Natural killer cell (primary cell): Measurements from ENCODE around the gene CIDEA. TPM values are rescaled to one million over a fixed set of nuclear protein-coding genes. Genes with fewer than 3 reads are reported as not detected.

Experiments
- ATAC-seq, 3 donors: fragments of 150-1000 bp in 2 of 3; fragments of 200-7000 bp in 1 of 3; cut with Tn5 transposase; 1 replicate in 1 of 3; 2 replicates in 2 of 3; pipeline ENCODE4 v1.10.0; 2021; ENCODE audit warnings: mild to moderate bottlenecking in 2 of 3, moderate library complexity in 2 of 3
- DNase-seq, 2 donors: peaks; one replicate each; pipeline versions ENCODE4 v3.0.0 to v3.0.0-alpha.2; 2013 to 2021; ENCODE audit warnings: mixed read lengths in 1 of 2
- H3K27ac ChIP-seq: one replicate; pipeline ENCODE4 v1.5.1; 2013; ENCODE audit warnings: mild to moderate bottlenecking, low read length
- H3K27me3 ChIP-seq: one replicate; pipeline ENCODE4 v1.6.1; 2013; ENCODE audit warnings: low read length; ENCODE audit not compliant: control insufficient read depth, insufficient read depth
- H3K36me3 ChIP-seq: one replicate; pipeline ENCODE4 v1.6.1; 2013; ENCODE audit warnings: low read length; ENCODE audit not compliant: control insufficient read depth, insufficient read depth
- H3K4me1 ChIP-seq: one replicate; pipeline ENCODE4 v1.6.1; 2013; ENCODE audit warnings: low read length; ENCODE audit not compliant: control insufficient read depth, insufficient read depth
- H3K4me3 ChIP-seq: one replicate; pipeline ENCODE4 v1.5.1; 2013; ENCODE audit warnings: low read length
- H3K9me3 ChIP-seq: one replicate; pipeline ENCODE4 v1.6.1; 2013; ENCODE audit warnings: low read length; ENCODE audit not compliant: control insufficient read depth, insufficient read depth
- H3K27ac Mint-ChIP-seq, 2 donors: one replicate each; pipeline ENCODE4 v1.8.0; 2022; ENCODE audit warnings: mild to moderate bottlenecking in 2 of 2, mixed read lengths in 2 of 2, moderate library complexity in 1 of 2
- H3K27me3 Mint-ChIP-seq, 2 donors: one replicate each; pipeline ENCODE4 v1.8.0; 2022; ENCODE audit warnings: low read depth in 2 of 2, mixed read lengths in 2 of 2
- H3K36me3 Mint-ChIP-seq: one replicate; pipeline ENCODE4 v1.8.0; 2022; ENCODE audit warnings: mixed read lengths
- H3K4me1 Mint-ChIP-seq, 2 donors: one replicate each; pipeline ENCODE4 v1.8.0; 2022; ENCODE audit warnings: mixed read lengths in 2 of 2
- H3K4me3 Mint-ChIP-seq: one replicate; pipeline ENCODE4 v1.8.0; 2022; ENCODE audit warnings: mild to moderate bottlenecking, moderate library complexity, mixed read lengths
- H3K9me3 Mint-ChIP-seq, 2 donors: one replicate each; pipeline ENCODE4 v1.8.0; 2022; ENCODE audit warnings: mixed read lengths in 2 of 2
- WGBS: methylation state at CpG from one replicate; pipeline ENCODE4 v1.1.7; 2013; ENCODE audit warnings: missing lambda C conversion rate; ENCODE audit not compliant: insufficient coverage; 5-methylcytosine and 5-hydroxymethylcytosine counted together
- intact Hi-C: fragments of 100-400 bp; cut with micrococcal nuclease; formaldehyde crosslinking; loops from one replicate; pipeline ENCODE4 v1.14.2; 2022
- total RNA-seq, 4 donors: library from RNA; stranded (reverse); fragments of 120-200 nt in 1 of 4; gene quantifications; one replicate each; pipeline versions ENCODE4 v1.2.3 to v1.2.4, GENCODE V29; 2013 to 2022
- TF ChIP-seq, protein P1 (sequence below): fragments of 200-600 bp; IDR thresholded peaks from one replicate; pipeline ENCODE4 v1.8.0; 2022; ENCODE audit warnings: antibody characterized with exemption

The CIDEA gene
- total RNA-seq, 3 donors from 2014 or later (not counting 1 experiment from before 2014, with no cell fraction given): not detected

DNA sequence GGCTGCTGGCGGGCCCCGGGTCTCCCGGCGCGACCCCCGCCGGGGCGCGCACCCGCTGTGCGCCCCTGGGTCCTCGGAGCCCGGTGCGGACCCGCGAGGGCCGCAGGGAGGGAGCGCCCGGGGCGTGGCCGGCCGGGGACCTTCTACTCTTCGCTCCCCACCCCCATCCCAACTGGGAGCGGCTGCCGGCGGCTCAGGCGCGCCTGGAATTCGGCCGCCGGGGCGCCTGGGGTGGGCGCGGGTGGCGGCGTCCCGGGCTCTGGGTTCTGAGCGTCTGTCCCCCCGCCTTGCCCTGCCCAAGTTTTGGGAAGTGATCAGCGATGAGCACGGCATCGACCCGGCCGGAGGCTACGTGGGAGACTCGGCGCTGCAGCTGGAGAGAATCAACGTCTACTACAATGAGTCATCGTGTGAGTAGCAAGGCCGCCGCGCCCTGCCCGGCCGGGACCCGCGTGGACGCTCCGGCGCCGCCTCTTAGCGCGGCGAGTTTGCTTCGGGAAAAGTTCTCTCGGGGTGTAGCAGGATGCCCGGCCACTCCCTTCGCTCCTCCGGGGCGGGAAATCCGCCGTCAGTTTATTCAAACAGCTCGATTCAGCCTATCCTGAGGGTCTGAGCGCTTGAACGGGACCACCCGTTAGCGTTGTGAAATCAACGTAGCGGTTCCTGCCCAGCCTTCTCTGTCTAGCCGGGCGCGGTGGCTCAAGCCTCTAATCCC lies 54.4 kb downstream of the CIDEA start:
- intact Hi-C loops: no loop called here
- no peaks in the 10 kb centered on the region for H3K36me3 ChIP-seq
- peak overlapping the region; percentile 47 for H3K4me3 Mint-ChIP-seq
- ATAC-seq (peak; percentile 34 to 57 (median 43)), DNase-seq (peak in 1 of 2 donors; percentile 19)
- no peak overlapping the region for H3K27ac Mint-ChIP-seq
- peaks cover 17% of the 10 kb centered on the region for H3K27me3 ChIP-seq
- 2% methylated on average over 81 of the region's 81 CpGs for WGBS
- peak overlapping the region; percentile 39 for H3K4me3 ChIP-seq
- H3K4me1 ChIP-seq: peaks cover 13% of the 10 kb centered on the region
- H3K4me1 Mint-ChIP-seq: peaks cover 6 to 10% of the 10 kb centered on the region in 2 donors
- peaks cover 40 to 48% of the 10 kb centered on the region in 2 donors for H3K27me3 Mint-ChIP-seq
- H3K27ac ChIP-seq: no peak overlapping the region
- H3K36me3 Mint-ChIP-seq: peaks cover 7% of the 10 kb centered on the region
- H3K9me3 ChIP-seq: no peaks in the 10 kb centered on the region
- H3K9me3 Mint-ChIP-seq: peaks cover 0 to 4% of the 10 kb centered on the region in 2 donors
- TF ChIP-seq, protein P1, sequence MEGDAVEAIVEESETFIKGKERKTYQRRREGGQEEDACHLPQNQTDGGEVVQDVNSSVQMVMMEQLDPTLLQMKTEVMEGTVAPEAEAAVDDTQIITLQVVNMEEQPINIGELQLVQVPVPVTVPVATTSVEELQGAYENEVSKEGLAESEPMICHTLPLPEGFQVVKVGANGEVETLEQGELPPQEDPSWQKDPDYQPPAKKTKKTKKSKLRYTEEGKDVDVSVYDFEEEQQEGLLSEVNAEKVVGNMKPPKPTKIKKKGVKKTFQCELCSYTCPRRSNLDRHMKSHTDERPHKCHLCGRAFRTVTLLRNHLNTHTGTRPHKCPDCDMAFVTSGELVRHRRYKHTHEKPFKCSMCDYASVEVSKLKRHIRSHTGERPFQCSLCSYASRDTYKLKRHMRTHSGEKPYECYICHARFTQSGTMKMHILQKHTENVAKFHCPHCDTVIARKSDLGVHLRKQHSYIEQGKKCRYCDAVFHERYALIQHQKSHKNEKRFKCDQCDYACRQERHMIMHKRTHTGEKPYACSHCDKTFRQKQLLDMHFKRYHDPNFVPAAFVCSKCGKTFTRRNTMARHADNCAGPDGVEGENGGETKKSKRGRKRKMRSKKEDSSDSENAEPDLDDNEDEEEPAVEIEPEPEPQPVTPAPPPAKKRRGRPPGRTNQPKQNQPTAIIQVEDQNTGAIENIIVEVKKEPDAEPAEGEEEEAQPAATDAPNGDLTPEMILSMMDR: no peak

DNA sequence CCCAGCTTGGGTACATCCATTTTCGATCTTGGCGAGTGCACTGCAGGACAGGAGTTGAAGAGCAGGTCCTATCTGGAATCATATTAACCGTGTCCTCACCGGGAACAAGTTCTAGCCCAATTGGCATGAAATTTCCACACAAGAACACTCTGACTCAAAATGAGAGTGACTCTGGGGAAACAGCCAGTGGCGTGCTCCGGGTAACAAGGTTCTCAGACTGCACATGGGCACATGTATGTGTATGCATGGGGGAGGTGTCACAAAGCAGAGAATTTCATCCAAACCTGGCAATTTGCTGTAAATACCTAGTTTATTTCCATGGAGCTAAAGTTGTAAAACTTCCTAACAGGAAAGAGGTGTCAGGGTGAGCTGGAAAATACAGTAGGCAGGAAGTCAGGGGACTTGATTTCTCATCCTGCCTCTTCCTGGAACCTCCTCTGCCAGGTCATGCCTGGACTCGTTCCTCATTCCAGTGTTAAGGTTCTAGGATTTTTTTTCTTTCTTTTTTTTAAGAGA lies 55.6 kb downstream of the CIDEA start:
- H3K4me3 Mint-ChIP-seq: peak overlapping the region; percentile 68
- no peaks in the 10 kb centered on the region for H3K9me3 ChIP-seq

DNA sequence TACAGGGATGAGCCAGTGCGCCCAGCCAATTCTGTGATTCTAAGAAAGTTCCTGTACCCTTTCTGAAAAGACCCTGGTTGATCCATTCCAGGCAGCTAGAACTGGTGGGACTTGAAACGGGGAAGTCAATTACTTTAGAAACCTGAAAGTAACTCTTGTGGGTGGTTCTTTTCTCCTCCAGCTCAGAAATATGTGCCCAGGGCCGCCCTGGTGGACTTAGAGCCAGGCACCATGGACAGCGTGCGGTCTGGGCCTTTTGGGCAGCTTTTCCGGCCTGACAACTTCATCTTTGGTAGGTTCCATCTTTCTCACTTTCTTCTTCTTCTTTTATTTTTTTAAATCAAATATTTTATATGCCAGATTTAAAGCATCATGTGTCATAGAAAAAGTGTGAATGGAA lies 56.6 kb downstream of the CIDEA start:
- TF ChIP-seq, protein P1: no peak
- Histone ChIP-seq H3K4me3 (no peak overlapping the region), H3K4me1 (peaks cover 13% of the 10 kb centered on the region), H3K27ac (no peak overlapping the region), H3K36me3 (no peaks in the 10 kb centered on the region), H3K9me3 (no peaks in the 10 kb centered on the region), H3K27me3 (peaks cover 17% of the 10 kb centered on the region)
- Mint-ChIP-seq H3K27me3 (peaks cover 26 to 36% of the 10 kb centered on the region in 2 donors), H3K4me3 (no peak overlapping the region), H3K36me3 (peaks cover 7% of the 10 kb centered on the region), H3K4me1 (peaks cover 6 to 10% of the 10 kb centered on the region in 2 donors), H3K27ac (no peak overlapping the region), H3K9me3 (peaks cover 0 to 4% of the 10 kb centered on the region in 2 donors)
- intact Hi-C loops: no loop called here
- WGBS: 88% methylated on average over 6 of the region's 6 CpGs
- ATAC-seq: no peak
- DNase-seq: no peak

More for the DNA sequence above, 55.6 kb downstream of the CIDEA start:
- Mint-ChIP-seq H3K36me3 (peaks cover 7% of the 10 kb centered on the region), H3K9me3 (peaks cover 0 to 4% of the 10 kb centered on the region in 2 donors), H3K4me1 (peaks cover 6 to 10% of the 10 kb centered on the region in 2 donors), H3K27me3 (peaks cover 33 to 42% of the 10 kb centered on the region in 2 donors), H3K27ac (no peak overlapping the region)
- no peak overlapping the region for H3K27ac ChIP-seq
- H3K4me3 ChIP-seq: no peak overlapping the region
- DNase-seq (no peak), ATAC-seq (no peak)
- intact Hi-C loops: no loop called here
- H3K27me3 ChIP-seq: peaks cover 17% of the 10 kb centered on the region
- H3K36me3 ChIP-seq: no peaks in the 10 kb centered on the region
- peaks cover 13% of the 10 kb centered on the region for H3K4me1 ChIP-seq
- TF ChIP-seq, protein P1: no peak
- 70% methylated on average over 7 of the region's 7 CpGs for WGBS
